DMS153 treated with DMSO at 0.1 percent for 48 hours (cell line): ENCODE measurements around the gene ALLC.
A peak's percentile ranks its signal among the peaks of the same experiment; 100 is the strongest.

Experiments
- DNase-seq: peaks from one replicate; lab custom pipeline; 2025; ENCODE audit not compliant: unreplicated experiment; lab: John Stamatoyannopoulos, UW

The ALLC gene

DNA sequence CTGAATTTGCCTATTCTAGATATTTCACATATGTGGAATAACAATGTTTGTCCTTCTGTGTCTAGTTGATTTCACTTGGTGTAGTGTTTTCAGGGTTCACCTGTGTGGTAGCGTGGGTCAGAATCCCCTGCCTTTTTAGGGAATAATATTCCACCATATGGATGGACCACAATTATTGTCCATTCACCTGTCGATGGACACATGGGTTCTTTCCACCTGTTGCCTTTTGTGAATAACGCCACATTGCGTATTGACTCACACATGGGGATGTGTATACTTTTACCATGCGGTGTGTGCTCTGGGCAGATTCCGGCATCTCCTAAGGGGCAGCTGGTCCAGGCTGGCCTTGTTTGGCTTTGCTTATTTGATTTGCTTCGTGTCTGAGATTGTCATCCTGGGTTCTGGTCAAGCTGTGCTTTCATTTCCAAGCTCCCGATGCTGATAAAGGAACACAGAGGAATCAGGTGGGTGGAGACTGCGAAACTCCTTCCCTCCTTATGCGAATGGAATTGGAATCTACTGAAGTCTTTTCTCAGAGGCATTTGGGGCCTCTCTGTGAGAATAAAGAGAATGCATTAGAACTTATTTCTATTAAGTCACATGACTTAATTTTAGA is 18.9 kb upstream of the ALLC start:
- DNase-seq = no peak

DNA sequence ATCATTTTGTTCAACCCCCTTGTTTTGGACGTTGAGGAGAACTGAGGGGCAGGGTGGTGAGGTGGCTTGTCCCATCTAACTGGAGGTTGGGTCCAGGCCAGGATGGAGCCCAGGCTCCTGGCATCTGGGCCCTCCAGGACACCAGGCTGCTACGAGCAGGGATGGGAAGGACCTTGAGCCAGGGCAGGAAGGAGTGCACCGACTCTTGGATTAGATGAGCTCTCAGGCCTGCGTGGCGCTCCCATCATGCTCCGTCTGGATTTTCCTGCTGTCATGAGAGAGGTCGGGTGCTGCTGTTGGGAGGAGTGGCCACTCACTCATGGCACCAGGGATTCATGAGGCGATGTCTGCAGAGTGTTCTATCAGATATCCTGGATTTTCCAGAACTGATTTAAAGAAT is 18.3 kb upstream of the ALLC start:
- DNase-seq = no peak

DNA sequence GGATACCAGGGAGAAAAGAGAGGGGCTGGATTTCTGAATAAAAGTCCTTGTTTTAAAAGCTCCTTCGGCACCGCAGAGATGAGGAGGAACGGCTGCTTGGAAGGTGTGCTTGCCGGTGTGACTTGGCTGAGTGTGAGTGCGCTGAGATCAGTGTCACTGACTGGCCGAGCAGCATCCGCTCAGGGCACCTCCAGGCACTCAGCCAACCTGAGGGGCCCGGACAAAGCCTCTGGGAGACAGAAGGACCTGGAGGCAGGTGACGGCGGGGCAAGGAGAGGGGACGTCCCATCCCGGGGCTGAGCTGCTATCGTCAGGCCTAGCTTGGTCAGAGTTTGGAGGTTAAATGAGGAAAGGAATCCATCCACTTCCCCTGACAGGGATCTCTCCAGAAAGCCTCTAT is 16.8 kb upstream of the ALLC start:
- no peak for DNase-seq

DNA sequence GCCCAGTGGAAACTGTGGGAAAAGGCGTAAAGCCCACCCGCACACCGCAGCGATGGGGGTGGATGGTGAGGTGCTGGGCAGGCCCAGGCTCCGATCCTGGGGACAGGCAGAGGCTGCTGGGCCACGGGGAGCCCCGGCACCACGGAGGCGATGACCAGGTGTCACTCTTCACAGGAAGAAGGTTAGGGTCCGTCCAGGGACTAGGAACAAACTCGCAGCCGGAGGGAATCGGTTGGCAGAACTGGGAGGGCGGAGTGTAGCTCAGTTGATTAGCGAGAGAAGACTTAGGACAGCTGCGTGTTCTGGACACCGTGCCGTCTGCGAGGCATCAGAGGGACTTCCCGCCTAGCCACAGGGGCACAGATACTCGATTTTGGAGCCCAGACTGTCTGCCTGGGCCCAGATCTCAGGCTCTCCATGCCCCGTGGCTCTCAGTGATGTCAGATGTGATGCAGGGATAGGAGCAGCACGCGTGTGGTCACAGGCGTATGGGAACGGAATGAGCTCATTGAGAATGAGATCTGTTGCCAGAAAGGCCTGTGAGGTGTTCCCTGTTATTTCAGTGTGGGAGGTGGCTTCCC is 16.1 kb upstream of the ALLC start:
- DNase-seq = no peak

DNA sequence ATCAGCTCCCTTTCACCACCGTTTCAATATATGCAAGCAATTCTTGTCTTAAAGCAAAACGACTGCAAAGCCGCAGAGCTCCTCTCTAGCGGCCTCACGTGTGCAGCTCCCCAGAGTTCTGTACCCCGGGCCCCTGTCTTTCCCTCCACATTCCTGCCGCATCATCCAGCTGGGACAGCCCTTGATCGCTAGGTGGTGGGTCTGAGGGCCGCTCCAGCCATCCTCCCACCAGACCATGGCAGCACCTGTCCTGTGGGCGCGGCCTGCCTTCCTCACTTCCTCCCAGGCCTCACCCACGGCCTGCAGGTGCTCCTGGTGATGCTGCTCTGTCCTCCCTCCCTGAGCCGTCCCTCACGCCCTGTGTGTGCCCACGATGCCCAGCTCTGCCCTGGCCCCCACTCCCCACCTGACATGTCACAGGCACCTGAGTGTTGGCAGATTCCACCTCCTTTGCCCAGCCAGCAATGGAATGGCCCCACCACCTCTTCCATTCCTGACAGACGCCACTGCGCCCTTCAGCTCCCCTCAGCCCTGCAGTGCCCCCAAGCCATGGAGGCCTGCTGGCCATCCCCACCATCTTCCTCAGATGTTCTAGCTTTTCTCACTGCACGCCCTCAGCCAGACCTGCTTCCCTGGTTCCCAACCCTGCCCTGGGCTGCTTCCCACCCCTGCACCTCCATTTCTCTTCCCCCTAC is 15.3 kb upstream of the ALLC start:
- no peak for DNase-seq

DNA sequence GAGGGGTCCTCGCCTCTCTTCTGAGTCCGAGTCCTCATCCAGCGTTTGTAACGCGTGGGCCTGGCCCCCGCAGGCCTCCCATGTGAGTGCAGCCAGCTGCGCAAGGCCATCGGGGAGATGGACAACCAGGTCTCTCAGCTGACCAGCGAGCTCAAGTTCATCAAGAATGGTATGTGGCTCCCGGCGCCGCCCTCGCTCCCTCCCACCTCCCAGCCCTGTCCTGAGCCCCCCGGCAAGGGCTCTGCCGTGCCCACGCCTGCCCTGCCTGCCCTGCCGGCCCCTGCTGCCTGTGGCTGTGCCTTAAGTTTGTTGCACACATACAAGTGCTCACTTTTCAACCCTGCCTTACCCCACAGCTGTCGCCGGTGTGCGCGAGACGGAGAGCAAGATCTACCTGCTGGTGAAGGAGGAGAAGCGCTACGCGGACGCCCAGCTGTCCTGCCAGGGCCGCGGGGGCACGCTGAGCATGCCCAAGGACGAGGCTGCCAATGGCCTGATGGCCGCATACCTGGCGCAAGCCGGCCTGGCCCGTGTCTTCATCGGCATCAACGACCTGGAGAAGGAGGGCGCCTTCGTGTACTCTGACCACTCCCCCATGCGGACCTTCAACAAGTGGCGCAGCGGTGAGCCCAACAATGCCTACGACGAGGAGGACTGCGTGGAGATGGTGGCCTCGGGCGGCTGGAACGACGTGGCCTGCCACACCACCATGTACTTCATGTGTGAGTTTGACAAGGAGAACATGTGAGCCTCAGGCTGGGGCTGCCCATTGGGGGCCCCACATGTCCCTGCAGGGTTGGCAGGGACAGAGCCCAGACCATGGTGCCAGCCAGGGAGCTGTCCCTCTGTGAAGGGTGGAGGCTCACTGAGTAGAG is 14.4 kb upstream of the ALLC start:
- DNase-seq = no peak

DNA sequence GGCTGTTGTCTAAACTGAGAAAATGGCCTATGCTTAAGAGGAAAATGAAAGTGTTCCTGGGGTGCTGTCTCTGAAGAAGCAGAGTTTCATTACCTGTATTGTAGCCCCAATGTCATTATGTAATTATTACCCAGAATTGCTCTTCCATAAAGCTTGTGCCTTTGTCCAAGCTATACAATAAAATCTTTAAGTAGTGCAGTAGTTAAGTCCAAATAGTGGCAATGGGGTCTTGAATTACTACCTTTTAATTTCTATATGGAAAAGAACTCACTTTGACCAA is 13.8 kb upstream of the ALLC start:
- no peak for DNase-seq

DNA sequence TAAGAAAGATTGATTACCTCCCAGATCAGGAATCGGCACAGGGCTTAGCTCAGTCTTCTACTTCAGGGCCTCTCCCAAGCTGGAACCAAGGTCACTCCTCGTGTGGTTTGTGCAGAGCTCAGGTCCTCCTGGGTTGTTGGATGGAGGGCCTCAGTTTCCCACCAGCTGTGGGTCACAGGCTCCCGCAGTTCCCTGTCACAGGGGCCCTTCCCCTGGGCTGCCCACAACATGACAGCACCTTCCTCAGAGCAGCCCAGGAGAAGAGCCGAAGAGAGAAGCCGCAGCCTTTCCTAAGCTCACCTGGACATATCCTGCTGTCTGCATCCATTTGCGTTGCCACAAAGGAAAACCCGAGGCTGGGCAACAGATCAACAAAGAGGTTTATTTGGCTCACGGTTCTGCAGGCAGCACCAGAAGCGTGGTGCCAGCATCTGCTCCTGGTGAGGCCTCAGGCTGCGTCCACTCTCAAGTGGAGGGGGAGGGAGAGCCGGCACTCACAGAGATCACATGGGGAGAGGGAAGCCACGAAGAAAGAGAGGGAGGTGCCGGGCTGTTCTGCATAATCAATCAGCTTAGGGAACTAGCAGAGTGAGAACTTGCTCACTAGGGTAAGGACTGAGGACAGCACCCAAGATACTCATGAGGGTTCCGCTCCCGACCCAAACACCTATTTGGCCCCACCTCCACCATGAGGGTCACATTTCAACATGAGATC is 13.0 kb upstream of the ALLC start:
- DNase-seq = no peak

DNA sequence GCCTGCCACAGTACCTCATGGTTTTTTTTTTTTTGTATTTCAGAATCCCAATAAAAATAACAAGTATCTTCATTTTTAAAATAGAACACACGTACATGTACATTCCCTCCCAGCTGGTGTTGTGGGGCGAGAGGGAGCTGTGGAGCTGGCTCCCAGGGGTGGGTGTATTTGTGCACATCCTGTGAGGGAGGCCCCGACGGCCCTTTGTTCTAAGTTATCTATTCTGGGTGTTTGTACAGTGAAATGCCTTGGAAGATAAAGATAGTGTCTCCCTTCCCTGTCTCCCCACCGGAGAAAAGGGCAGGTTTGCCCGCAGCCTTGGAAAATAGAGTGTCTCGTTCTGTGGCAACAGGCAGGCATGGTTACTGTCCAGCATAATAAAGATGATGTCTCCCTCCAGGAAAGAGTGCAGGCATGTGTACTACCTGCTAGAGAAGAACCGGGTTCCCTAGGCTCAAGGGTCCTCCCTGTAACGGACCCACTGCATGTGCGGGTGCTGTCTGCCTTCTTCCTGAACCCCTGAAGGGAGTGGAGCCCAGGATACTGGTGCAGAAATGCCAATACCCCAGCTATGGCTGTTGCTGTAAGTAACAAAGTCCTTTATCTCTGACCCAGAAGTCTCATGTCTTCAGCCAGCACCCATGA is 12.1 kb upstream of the ALLC start:
- DNase-seq = no peak

DNA sequence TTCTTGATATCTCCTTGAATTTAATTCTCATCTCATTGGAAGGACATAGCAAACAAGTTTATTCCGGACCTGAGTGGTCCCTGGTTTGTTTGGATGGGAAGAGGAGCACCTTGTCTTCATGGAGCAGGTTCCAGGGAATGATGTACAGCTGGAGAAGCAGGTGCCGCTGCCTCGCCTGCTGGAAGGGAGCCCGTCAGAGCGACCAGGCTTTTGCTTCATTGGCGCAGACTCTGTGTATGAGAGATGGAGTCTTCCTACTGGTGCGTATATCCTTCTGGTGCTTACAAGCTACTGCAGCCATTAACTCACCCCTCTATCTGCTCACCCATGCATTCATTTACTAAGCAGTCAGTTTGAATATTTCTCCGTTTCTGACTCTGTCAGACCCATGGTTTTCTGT is 11.6 kb upstream of the ALLC start:
- no peak for DNase-seq

DNA sequence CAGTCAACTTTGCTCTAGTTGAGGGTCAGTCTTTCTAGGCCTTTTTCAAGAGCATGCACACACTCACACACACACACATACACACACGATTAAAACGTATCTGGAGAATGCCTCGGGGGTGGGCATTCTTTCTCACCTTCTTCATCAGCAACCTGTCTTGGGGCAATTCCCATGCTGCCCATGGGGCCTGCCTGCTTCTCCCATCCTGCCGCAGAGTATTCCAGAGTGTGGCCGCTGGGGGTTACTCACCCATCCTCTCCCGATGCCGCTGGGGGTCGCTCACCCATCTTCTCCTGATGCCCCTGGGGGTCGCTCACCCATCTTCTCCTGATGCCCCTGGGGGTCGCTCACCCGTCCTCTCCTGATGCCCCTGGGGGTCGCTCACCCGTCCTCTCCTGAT is 10.8 kb upstream of the ALLC start:
- DNase-seq = no peak

DNA sequence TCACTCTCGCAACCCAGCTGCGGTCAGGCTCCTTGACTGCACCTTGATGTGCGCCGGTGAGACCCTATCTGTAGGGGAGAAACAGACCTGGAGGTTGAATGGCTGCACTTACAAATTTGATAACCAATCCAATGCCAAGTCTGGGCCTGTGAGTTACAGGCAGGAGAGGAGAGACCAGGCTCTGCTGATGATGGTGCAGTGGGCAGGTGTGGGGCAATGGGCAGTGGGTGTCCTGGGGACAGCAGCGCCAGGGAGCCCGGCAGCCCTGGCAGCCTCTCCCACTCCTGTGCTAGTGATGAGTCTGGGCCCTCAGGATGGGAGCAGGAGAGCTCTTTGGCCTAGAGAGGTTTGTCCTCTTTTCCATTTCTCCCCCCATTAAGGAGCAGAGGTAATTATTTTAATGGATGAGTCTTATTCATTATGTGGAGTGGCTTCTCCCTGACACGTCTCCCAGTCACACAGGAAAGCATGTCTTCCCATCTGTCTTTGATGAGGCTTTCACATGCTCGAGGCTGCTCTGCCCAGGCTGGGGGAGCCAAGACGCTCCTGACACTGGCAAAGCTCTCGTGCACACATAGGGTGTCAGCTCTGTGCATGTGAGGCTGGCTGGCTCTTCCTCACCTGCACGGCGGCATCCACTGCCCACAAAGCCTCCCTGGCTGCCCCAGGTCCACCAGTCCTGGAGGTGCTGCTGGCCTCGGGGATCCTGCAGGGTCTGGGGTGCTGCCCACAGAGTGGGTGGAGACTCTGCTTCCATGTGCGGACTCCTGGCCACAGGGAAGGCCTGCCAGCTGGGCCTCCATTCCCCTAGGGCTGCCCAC is 10.0 kb upstream of the ALLC start:
- no peak for DNase-seq

DNA sequence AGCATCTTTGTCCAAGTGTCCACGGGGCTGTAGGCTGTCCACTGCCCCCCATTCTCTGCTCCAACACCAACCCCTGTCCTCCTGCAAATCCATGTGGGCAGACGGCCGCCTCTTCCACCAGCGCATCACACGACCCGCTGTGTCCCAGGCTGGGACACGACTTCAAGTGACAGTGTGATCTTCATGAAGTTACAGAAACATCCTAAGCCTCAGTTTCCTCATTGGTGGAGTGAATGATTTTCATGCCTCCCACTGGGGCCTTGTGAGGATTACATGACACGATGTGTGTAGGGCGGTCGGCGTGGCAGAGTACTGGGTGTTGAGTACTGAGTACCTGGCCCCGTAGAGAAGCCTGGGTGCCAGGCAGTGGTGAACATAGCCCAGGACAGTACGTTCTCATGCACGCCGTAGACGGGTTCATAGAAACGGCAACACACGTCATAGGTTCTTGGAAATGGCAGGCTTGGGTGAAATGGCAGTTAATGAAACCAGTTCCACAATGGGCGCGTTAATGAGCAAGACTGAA is 9.3 kb upstream of the ALLC start:
- no peak for DNase-seq

DNA sequence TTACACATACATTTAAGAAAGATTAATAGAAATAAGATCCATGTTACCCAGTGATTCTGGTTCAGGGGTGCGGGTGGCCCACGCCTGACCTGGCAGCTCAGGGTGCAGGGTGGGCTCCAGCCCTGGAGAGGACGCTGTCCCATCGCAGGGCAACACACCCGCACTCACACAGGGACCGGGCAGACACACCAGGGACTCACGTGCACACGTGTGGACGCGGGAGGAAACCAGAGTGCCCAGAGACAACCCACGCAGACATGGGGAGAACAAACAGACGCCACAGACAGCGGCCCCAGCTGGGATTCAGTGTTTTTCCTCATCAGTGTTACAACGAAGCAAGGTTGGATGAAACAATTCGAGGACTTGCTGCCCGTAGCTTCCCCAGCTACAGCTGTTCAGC is 8.4 kb upstream of the ALLC start:
- no peak for DNase-seq

DNA sequence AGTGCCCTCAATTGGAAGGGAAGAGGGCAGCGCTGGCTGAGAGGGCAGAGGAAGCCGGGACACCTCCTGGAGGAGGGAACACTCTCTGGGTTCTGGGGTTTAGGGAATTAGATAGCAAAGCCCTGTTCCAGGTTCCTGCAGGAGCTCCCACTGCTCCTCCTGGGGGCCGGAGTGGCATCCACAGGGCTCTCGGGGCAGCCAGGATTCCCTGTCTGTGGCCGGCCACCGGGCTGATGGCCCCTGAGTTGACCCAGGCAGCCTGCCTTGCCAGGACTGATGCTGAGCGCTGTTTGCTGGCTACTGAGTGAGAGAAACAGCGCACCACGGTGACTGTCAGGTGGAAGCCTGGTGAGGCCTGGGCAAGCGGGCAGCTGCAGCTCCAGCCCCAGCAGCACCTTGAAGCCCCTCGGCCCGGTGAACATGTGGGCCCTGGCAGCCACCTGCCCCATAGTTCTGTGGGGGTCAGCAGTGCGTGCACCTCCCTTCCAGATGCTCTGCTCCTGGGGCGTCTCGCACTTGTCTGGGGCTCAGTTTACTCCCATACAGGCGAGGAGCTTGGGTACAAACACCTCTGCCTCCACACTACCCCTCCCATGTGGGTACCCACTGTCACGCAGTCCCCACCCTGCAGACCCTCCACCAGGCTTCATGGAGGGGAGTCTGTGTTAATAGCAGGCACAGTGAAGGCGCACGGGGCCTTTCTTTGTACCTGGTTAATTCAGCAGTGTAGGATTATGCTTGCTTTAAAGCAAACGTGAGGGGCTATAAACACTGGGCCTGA is 7.7 kb upstream of the ALLC start:
- DNase-seq = no peak

DNA sequence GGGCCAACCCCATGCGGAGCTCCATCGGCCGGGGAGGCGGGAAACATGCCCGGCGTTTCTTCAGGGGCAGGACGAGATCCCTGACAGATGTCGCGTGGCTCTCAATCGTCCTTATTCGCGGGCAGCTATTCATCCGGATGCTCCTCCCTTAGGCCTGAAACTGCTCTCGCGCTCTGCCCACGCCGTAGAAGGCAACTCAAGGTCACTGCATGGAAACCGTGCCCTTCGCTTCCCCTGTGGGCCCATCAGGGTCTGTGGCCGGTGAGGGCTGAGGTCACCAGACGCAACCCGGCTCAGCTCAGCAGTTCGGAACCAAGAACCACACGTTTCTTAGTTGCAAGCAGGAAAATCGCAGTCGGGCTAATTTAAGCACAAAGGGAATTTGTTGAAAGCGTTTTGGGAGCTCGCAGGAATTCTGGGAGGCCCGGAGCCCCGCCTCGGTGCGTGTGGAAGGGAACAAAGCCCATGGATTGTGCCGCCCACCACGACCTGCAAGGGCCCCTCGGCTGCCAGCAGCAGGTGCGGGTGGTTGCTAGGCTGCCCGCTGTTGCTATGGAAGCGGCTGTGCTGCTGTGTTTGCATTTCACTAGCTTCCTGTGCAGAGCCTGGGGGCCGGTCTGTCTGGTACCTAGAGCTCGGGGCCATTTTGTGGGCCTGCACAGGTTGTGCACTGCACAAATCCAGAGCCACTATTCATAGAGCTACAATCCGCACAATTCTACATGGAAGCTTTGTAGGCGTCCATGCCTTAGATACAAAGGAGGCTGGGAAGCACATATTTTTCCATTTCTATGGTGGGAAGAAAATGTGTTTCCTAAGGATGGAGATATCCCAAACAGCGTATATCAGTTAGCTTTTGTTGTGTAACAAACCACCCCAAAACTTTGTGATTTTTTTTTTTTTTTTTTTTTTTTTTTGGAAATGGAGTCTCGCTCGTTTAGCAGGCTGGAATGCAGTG is 6.0 kb upstream of the ALLC start:
- peak; percentile 92 for DNase-seq

DNA sequence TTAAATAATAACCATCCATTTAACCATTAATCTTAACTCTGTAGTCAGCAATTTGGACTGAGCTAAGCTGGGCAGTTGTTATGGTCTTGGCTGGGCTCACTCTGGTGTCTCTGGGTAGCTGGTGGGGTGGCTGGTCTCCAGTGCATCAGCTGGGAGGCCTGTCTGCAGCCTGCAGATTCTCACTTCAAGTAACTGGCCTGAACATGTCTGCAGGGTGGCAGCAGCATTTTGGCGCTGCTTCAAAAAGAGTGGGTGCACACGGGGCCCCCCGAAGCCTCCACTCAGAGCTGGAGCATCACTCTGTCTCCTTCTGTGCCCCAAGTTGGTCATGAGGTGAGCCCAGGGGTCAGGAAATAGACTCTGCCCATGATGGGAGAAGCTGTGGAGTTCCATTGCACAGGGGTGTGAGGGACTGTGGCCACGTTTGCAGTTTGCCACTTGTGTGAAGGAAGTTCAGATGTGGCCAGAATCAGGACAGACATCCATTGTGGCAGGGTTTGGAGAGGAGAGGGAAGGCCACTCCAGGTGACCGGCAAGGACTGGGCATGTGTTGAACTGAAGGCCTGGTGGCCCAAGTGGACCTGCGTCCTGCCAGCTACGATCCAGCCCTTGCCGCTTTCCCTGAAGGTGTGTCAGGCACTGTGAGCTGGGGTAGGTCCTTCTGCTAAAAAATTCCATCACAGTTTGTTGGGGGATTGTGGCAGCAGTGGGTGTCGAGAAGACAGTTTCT is 4.9 kb upstream of the ALLC start:
- DNase-seq = no peak
